Pancreas (tissue), 10 donors: ENCODE data around the gene CYP2C8. TPM values are rescaled to one million over a fixed set of nuclear protein-coding genes. Genes with fewer than 3 reads are reported as not detected.

Experiments used
- ATAC-seq, 4 donors: fragments of 200-7000 bp; cut with Tn5 transposase; one replicate each; pipeline versions ENCODE4 v1.8.0 to v1.9.1; 2020; ENCODE audit warnings: mild to moderate bottlenecking in 4 of 4, moderate library complexity in 4 of 4
- DNase-seq, 6 donors: peaks; one replicate each; pipeline ENCODE4 v3.0.0-alpha.2; 2020
- FAIRE-seq: peaks from 2 replicates; lab custom pipeline; 2012; peaks lifted over from hg19 to GRCh38; lab: Jason Lieb, UNC
- H3K27ac ChIP-seq, 4 donors: fragments of 200-600 bp; sonication (generic); 1 replicate in 3 of 4; 2 replicates in 1 of 4; pipeline versions ENCODE4 v1.5.0 to v1.8.0; 2020
- H3K27me3 ChIP-seq, 4 donors: fragments of 200-600 bp; one replicate each; pipeline ENCODE4 v1.8.0; 2021
- H3K36me3 ChIP-seq, 3 donors: fragments of 200-600 bp; sonication (generic) in 1 of 3; one replicate each; pipeline versions ENCODE4 v1.5.0 to v1.8.0; 2020 to 2021
- H3K4me1 ChIP-seq, 3 donors: fragments of 200-600 bp; one replicate each; pipeline ENCODE4 v1.8.0; 2021
- H3K4me3 ChIP-seq, 4 donors: fragments of 200-600 bp; sonication (generic) in 2 of 4; one replicate each; pipeline versions ENCODE4 v1.5.0 to v1.8.0; 2020 to 2021
- H3K9me3 ChIP-seq, 4 donors: fragments of 200-600 bp; one replicate each; pipeline ENCODE4 v1.8.0; 2021
- WGBS, 2 donors: extraction: QIAGEN DNeasy Blood & Tissue Kit; methylation state at CpG; one replicate each; pipeline ENCODE4 v1.1.7; 2013; 5-methylcytosine and 5-hydroxymethylcytosine counted together
- intact Hi-C, 3 donors: fragments of 100-400 bp; cut with DNase I; formaldehyde crosslinking; loops; one replicate each; pipeline versions ENCODE4 v1.11.1 to v1.14.2; 2022
- polyA plus RNA-seq, 2 donors: library from polyadenylated mRNA; stranded (reverse); fragments of 200-250 nt; gene quantifications; one replicate each; pipeline ENCODE4 v1.2.3, GENCODE V29; 2013
- total RNA-seq, 6 donors: library from RNA; stranded (reverse); fragmentation: NEBNext Ultra II Directional in 4 of 6; extraction: Animal tissue kit (Norgen Biotek cat#: 25700) in 4 of 6; gene quantifications; one replicate each; pipeline versions ENCODE4 v1.2.1 to v1.2.4, GENCODE V29; 2021 to 2023
- TF ChIP-seq, protein P1 (sequence below), 4 donors: fragments of 200-600 bp; sonication (generic) in 3 of 4; IDR thresholded peaks; one replicate each; pipeline versions ENCODE4 v1.5.0 to v1.8.0; 2021; ENCODE audit warnings: antibody characterized with exemption in 4 of 4
- donor health status: healthy with polysubstance abuse.
- donor health status: DM: no; HTN: no; CAD: no; lungs with moderate emphysema.
- donor health status: DM: no; HTN: no; CAD: no.
- donor health status: control.
- donor health status: control.
- donor health status: Bipolar disorder and iron deficiency.
- donor health status: DM: yes; HTN: yes; CAD: no.
- donor health status: DM: no; HTN: no; CAD: no.
- donor health status: DM: no; HTN: no; CAD: no.
- donor health status: DM: yes; HTN: yes; CAD: no.

CYP2C8 gene
- total and polyA plus RNA-seq, 8 donors: 1.1 to 7.5 (median 3.0) TPM

GRCh38 chr10:95026461-95026860, 42.8 kb downstream of the CYP2C8 start:
- H3K4me1 ChIP-seq: no peaks in the 10 kb centered on the region
- TF ChIP-seq, protein P1, sequence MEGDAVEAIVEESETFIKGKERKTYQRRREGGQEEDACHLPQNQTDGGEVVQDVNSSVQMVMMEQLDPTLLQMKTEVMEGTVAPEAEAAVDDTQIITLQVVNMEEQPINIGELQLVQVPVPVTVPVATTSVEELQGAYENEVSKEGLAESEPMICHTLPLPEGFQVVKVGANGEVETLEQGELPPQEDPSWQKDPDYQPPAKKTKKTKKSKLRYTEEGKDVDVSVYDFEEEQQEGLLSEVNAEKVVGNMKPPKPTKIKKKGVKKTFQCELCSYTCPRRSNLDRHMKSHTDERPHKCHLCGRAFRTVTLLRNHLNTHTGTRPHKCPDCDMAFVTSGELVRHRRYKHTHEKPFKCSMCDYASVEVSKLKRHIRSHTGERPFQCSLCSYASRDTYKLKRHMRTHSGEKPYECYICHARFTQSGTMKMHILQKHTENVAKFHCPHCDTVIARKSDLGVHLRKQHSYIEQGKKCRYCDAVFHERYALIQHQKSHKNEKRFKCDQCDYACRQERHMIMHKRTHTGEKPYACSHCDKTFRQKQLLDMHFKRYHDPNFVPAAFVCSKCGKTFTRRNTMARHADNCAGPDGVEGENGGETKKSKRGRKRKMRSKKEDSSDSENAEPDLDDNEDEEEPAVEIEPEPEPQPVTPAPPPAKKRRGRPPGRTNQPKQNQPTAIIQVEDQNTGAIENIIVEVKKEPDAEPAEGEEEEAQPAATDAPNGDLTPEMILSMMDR (IDR thresholded peaks at IDR 0.05): no peak
- no peak overlapping the region for H3K27ac ChIP-seq
- no peaks in the 10 kb centered on the region for H3K27me3 ChIP-seq
- intact Hi-C loops: no loop called here
- ATAC-seq (no peak), FAIRE-seq (no peak), DNase-seq (no peak)
- no peaks in the 10 kb centered on the region for H3K36me3 ChIP-seq
- no peak overlapping the region for H3K4me3 ChIP-seq
- H3K9me3 ChIP-seq: no peaks in the 10 kb centered on the region
- WGBS, 2 donors: 87 to 89% methylated on average over 2 of the region's 2 CpGs

GRCh38 chr10:94997741-94998174, 71.5 kb downstream of the CYP2C8 start:
- intact Hi-C loops: no loop called here
- no peaks in the 10 kb centered on the region for H3K27me3 ChIP-seq
- no peaks in the 10 kb centered on the region for H3K4me1 ChIP-seq
- ATAC-seq (no peak), DNase-seq (no peak), FAIRE-seq (no peak)
- H3K27ac ChIP-seq: no peak overlapping the region
- no peak overlapping the region for H3K4me3 ChIP-seq
- H3K36me3 ChIP-seq: no peaks in the 10 kb centered on the region
- TF ChIP-seq, protein P1 (IDR thresholded peaks at IDR 0.05): no peak
- 56 to 59% methylated on average over 6 of the region's 6 CpGs for WGBS, 2 donors
- H3K9me3 ChIP-seq: no peaks in the 10 kb centered on the region

GRCh38 chr10:94992811-94993210, 76.5 kb downstream of the CYP2C8 start:
- intact Hi-C loops: no loop called here
- Histone ChIP-seq H3K36me3 (no peaks in the 10 kb centered on the region), H3K27me3 (no peaks in the 10 kb centered on the region), H3K4me1 (no peaks in the 10 kb centered on the region), H3K27ac (no peak overlapping the region), H3K4me3 (no peak overlapping the region), H3K9me3 (no peaks in the 10 kb centered on the region)
- TF ChIP-seq, protein P1 (IDR thresholded peaks at IDR 0.05): no peak
- DNase-seq (no peak), ATAC-seq (no peak), FAIRE-seq (no peak)
- 84 to 91% methylated on average over 4 of the region's 4 CpGs for WGBS, 2 donors

- Histone ChIP-seq H3K9me3 (no peaks in the 10 kb centered on the region), H3K4me3 (no peak overlapping the region), H3K27ac (no peak overlapping the region), H3K4me1 (no peaks in the 10 kb centered on the region), H3K27me3 (no peaks in the 10 kb centered on the region), H3K36me3 (no peaks in the 10 kb centered on the region)
- 86 to 92% methylated on average over 1 of the region's 1 CpG for WGBS, 2 donors
- FAIRE-seq: no peak
- no peak for ATAC-seq
- TF ChIP-seq, protein P1 (IDR thresholded peaks at IDR 0.05): no peak
- intact Hi-C loops: no loop called here
- no peak for DNase-seq
Measured at GRCh38 chr10:94991243-94991888, 77.9 kb downstream of the CYP2C8 start.

GRCh38 chr10:94989192-94989591, 80.1 kb downstream of the CYP2C8 start:
- FAIRE-seq: no peak
- Histone ChIP-seq H3K27ac (no peak overlapping the region), H3K36me3 (no peaks in the 10 kb centered on the region), H3K27me3 (no peaks in the 10 kb centered on the region), H3K9me3 (no peaks in the 10 kb centered on the region), H3K4me3 (no peak overlapping the region), H3K4me1 (no peaks in the 10 kb centered on the region)
- ATAC-seq: no peak
- intact Hi-C loops: no loop called here
- TF ChIP-seq, protein P1 (IDR thresholded peaks at IDR 0.05): no peak
- no peak for DNase-seq
